HG03457 (cell line): Measurements from ENCODE around the gene PLEKHO2.
"Not testable (repeated sequence)": the region's sequence is repeated elsewhere in the genome, so short reads cannot be mapped to it uniquely, and the experiment has no call there.

Source experiments
- ATAC-seq: cut with Tn5 transposase; IDR thresholded peaks from one replicate; pipeline ENCODE4 v1.9.1; 2021; ENCODE audit warnings: moderate number of reproducible peaks; ENCODE audit not compliant: unreplicated experiment

The PLEKHO2 gene

GRCh38 chr15:64841344-64842095 is at the start of gene PLEKHO2:
Gene PLEKHO2 (plus strand): TSS chr15:64841915. CDS start chr15:64842017, 102 bp downstream.
- peak; percentile 43 for ATAC-seq

GRCh38 chr15:64792282-64792681 is 49.4 kb upstream of the PLEKHO2 start:
- ATAC-seq = no peak

- not testable (repeated sequence) for ATAC-seq
Observed at GRCh38 chr15:64795299-64795698, 46.4 kb upstream of the PLEKHO2 start.

GRCh38 chr15:64795921-64796320 is 45.8 kb upstream of the PLEKHO2 start:
- not testable (repeated sequence) for ATAC-seq

- not testable (repeated sequence) for ATAC-seq
Observed at GRCh38 chr15:64798905-64799304, 42.8 kb upstream of the PLEKHO2 start.

- ATAC-seq = no peak
Observed at GRCh38 chr15:64800476-64800875, 41.2 kb upstream of the PLEKHO2 start.

- ATAC-seq = no peak
Observed at GRCh38 chr15:64803526-64803925, 38.2 kb upstream of the PLEKHO2 start.

- no peak for ATAC-seq
Observed at GRCh38 chr15:64804619-64805018, 37.1 kb upstream of the PLEKHO2 start.

GRCh38 chr15:64806509-64806908 is 35.2 kb upstream of the PLEKHO2 start:
- ATAC-seq = no peak

GRCh38 chr15:64807051-64807749 is 34.5 kb upstream of the PLEKHO2 start:
- ATAC-seq = no peak

GRCh38 chr15:64807751-64808222 is 33.9 kb upstream of the PLEKHO2 start:
- no peak for ATAC-seq

GRCh38 chr15:64808785-64809453 is 32.8 kb upstream of the PLEKHO2 start:
- ATAC-seq = no peak

- ATAC-seq = no peak
Observed at GRCh38 chr15:64809649-64810496, 31.8 kb upstream of the PLEKHO2 start.

GRCh38 chr15:64810497-64811326 is 31.0 kb upstream of the PLEKHO2 start:
- no peak for ATAC-seq

GRCh38 chr15:64813075-64813474 is 28.6 kb upstream of the PLEKHO2 start:
- ATAC-seq = no peak

GRCh38 chr15:64814283-64814682 is 27.4 kb upstream of the PLEKHO2 start:
- ATAC-seq = not testable (repeated sequence)

- ATAC-seq = not testable (repeated sequence)
Observed at GRCh38 chr15:64814965-64815364, 26.8 kb upstream of the PLEKHO2 start.

- ATAC-seq = no peak
Observed at GRCh38 chr15:64816452-64816851, 25.3 kb upstream of the PLEKHO2 start.

- ATAC-seq = peak; percentile 10
Observed at GRCh38 chr15:64824929-64825430, 16.7 kb upstream of the PLEKHO2 start.
